GM18499 (cell line): ENCODE data around the gene KCNMA1.

ENCODE experiments used
- ATAC-seq: cut with Tn5 transposase; IDR thresholded peaks from one replicate; pipeline ENCODE4 v1.9.1; 2021; ENCODE audit warnings: moderate number of reproducible peaks; ENCODE audit not compliant: insufficient read depth, unreplicated experiment

Gene KCNMA1

DNA sequence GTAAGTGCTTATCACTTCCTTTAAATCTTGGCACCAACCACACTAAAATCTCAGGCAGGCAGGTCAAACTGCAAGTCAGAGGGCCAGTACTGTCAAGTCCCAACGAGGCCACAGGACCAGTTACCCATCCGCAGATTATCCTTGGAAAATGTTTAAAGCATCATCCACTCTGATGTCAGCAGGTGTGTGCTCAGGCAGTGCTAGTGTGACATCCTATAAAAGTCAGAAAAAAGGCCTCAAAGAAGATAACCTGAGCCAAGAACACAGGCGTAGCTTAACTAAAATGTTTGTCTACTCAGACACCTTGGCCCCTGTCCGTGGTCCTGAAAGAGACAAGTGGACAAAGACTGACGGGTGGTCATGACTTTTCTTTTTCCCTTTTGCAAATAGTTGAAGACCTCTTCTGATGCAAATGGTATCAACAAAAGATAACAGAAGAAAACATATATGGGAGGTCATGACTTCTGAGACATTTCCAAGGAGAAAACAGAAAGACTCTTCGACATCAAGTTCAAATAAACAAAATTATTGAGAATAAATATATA, 309.3 kb downstream of the KCNMA1 start:
- ATAC-seq, result no peak

GRCh38 chr10:77325233-77325537, 312.4 kb downstream of the KCNMA1 start:
- no peak for ATAC-seq

GRCh38 chr10:77321838-77322237, 315.8 kb downstream of the KCNMA1 start:
- ATAC-seq, result no peak

GRCh38 chr10:77320971-77321471, 316.6 kb downstream of the KCNMA1 start:
- ATAC-seq, result no peak

GRCh38 chr10:77319557-77319956, 318.1 kb downstream of the KCNMA1 start:
- no peak for ATAC-seq

- ATAC-seq, result no peak
Measured at GRCh38 chr10:77318739-77319138, 318.9 kb downstream of the KCNMA1 start.

DNA sequence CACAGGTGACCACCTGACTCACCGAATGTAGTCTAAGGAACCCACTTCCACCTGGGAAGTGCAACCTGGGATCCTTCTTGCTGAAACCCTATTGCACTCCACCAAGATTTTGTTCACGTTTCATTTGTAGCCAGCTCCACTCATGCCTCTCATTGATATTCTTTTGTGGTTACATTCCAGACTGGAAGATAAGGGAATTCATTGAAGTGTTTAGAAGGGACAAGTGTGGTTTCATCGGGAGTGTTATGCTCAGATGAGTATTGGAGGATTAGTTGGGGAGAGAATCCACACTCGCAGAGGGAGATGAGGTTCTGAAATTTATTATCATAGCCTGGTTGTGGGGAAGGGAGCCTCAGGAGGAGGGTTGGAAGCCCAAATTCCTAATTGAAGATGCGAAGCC, 320.4 kb downstream of the KCNMA1 start:
- no peak for ATAC-seq

GRCh38 chr10:77315496-77316129, 322.0 kb downstream of the KCNMA1 start:
- no peak for ATAC-seq

- no peak for ATAC-seq
Measured at GRCh38 chr10:77313066-77313750, 324.4 kb downstream of the KCNMA1 start.

DNA sequence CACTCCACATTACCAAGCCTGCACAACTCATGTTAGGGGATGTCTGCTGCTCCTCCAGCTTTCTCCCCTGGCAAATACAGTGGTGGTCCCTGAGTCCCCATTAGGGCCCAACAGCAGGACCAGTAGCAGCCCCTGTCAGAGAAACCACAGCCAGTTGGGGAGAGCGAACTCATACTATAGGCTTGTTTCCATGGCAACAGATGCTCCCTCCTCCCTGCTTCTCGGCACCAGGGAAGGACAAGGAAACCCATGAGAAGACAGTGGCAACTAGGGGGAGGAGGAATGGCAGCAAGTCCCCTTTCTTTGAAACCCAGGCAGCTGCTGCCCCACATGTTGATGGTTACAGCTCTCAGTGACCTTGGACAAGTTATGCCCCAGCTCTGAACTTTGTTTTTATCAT, 326.4 kb downstream of the KCNMA1 start:
- ATAC-seq, result no peak

DNA sequence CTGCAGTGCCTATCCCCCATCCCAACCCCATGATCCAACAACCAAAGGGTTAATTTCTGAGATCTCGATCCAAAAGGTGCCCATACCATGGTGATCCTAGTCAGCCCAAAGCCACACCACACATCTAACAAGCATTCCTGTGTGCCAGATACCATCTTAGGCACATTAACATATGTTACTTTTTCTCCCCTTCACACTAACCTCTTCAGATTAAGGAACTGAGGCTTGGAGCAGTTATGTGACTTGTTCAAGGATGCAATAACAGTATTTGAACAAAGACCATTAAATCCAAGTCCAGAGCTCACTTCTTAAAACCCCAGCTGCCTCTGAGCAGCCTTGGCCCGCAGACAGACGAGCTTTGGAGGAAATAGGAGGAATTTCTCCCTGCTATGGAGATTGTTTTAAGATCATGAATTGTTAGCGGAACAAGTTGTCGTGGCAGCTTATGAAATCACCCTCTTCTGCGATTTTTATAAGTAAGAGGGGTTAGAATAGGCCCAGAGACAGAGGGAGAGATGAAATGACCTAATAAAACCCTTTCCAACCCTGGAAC, 327.2 kb downstream of the KCNMA1 start:
- ATAC-seq, result no peak

DNA sequence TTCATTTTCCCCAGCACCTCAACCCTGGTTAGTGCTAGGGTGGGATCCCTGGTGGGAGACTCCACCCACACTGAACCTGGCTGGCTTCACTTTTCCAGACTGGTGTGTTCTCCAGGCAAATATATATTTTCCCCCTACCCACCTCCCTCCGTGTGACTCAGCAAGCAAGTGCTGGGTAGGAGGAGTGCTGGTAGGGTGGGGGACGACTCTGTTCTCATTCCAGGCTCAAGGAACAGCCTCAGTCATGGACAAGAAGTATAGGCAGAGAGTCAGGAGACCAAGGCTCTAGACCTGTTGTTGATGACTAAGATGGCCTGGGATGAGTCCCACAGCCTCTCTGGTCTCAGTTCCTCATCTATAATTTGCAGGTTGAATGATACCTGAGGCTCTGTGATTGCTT, 328.1 kb downstream of the KCNMA1 start:
- ATAC-seq, result no peak

- ATAC-seq, result no peak
Measured at GRCh38 chr10:77309092-77309491, 328.5 kb downstream of the KCNMA1 start.

- ATAC-seq, result no peak
Measured at GRCh38 chr10:77308084-77308732, 329.4 kb downstream of the KCNMA1 start.

DNA sequence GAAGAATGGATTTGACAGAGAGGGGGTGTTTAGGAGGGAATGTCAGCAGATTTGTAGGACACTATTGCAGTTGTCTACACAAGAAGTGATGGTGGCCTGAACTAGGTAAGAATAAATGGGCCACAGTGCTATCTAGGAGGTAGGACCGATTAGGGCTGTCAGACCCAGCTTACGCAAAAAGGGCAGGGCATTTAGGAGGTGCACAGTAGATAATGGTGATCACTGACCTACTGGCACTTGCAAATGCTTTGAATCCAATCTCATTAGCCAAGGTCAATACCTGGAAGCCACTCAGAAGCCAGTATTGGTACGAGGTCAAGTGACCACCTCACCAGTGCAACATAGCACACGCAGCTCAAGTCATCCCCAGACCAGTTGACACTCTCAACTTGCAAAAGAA, 330.9 kb downstream of the KCNMA1 start:
- ATAC-seq, result no peak

- no peak for ATAC-seq
Measured at GRCh38 chr10:77305650-77306632, 331.7 kb downstream of the KCNMA1 start.

GRCh38 chr10:77304192-77304591, 333.4 kb downstream of the KCNMA1 start:
- no peak for ATAC-seq

- no peak for ATAC-seq
Measured at GRCh38 chr10:77301305-77301730, 336.3 kb downstream of the KCNMA1 start.

DNA sequence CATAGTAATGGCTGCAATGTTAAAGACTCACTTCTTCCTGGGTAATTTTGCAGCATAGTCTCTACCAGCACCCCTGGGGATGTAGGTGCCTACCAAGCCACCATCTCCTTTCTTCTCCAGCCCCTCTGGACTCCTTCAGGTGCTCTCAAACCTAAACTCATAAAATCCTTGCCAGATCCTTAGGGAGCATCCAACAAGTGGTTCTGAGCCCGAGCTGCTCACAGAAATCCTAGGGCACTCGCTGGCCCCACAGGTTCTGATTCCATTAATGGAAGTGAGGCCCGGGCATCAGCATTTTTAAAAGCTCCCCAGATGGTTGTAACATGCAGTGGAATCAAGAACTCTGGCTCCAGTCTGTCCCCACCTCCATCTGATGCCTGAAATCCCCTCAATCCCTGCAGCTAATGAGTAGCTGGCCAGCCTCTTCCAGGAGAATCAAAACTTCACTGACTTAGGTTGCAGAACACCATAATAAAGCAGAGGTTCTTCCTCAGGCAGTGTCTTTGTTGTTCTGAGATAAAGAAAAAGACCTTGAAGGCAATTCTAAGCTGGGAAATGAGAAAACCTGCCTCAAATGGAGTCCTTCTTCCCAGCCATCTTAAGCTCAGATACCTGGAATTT, 336.8 kb downstream of the KCNMA1 start:
- ATAC-seq, result no peak
